GM18498 (cell line): ENCODE measurements around the gene PPP1R14B.

Source experiments
- ATAC-seq: cut with Tn5 transposase; IDR thresholded peaks from one replicate; pipeline ENCODE4 v1.9.1; 2021; ENCODE audit warnings: mild to moderate bottlenecking, moderate library complexity; ENCODE audit not compliant: unreplicated experiment

The PPP1R14B gene

DNA sequence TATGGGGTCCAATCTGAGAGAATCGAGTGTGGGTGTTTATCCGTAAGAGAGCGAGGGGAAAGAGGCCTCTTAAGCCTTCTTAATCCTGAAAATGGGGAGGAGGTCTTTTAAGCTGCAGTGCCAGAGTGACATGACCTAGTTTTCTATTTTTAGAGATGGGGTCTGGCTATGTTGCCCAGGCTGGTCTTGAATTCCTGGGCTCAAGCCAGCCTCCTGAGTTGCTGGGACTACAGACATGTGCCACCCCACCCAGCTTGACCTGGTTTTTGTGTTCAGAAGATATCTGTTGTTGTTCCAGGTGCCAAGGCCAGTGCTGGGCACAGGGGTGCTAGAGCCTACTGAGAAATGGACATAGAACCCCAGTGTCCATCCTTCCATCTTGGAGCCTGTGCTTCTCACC lies 36.3 kb upstream of the PPP1R14B start:
- ATAC-seq: no peak

GRCh38 chr11:64281957-64282770 lies 35.4 kb upstream of the PPP1R14B start:
- ATAC-seq: no peak

DNA sequence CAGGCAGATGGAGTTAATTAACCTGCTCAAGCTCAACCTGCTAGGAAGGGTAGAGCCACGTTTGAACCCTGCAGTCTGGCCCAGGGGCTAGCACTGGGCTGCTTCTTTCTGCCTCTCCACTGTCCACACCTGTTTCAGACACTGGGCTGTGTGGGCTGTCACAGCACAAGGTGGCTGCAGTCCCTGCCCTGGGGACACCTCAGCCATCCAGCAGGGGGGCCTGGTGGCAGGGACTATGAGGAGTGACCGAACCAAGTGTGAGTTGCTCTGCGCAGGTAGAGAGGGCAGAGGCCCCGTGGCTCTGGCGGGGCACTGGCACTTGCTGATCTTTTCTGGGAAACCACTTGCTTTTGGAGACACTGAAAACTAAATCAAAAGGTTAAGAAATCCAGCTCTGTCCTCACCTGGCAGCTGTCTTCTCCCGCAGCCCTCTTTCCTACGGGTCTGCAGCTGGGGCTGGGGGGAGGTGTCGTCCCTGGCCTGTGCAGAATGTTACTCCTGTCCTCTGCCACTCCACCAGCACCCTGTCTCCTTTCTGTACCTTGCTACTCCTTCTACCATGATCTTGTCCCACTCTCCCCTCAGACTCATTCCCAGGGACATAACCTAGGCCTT lies 31.9 kb upstream of the PPP1R14B start:
- ATAC-seq: no peak

GRCh38 chr11:64276653-64277431 lies 30.1 kb upstream of the PPP1R14B start:
- ATAC-seq: no peak

GRCh38 chr11:64275841-64276240 lies 29.1 kb upstream of the PPP1R14B start:
- no peak for ATAC-seq

DNA sequence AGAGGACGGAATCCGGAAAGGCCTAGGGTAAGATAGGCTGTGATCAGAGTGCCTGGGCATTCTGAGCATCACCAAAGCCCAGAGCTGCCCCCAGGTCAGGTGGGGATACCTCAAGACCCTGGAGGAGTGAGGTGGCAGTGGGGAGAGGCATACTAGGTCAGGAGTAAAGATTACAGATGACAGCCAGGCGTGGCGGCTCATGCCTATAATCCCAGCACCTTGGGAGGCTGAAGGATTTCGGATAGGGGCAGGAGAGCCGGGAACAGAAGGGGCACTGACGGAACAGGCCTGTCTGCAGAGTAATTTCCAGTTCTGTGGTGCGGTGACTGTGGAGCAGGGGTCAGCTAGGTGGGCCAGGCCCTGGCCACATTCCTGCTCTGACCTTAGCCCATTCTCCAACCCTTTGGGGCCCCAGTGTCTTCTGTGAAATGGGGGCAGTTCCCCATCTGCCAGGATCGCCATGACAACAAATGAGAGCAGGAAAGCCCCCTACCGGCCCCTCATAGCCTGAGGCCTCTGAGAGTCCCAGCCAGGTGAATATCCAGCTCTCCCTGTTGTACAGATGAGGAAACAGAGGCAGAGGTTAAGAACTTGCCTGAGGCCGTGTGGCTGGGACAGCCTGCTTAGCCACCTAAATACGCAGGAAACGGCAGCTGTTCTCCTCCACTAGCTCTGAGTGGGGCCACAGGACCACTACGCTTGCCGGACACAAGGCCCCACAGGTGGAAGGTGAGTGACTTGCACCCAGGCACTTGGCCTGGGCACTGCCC lies 28.5 kb upstream of the PPP1R14B start:
- no peak for ATAC-seq

GRCh38 chr11:64269540-64270220 lies 22.9 kb upstream of the PPP1R14B start:
- peak; percentile 66 for ATAC-seq

DNA sequence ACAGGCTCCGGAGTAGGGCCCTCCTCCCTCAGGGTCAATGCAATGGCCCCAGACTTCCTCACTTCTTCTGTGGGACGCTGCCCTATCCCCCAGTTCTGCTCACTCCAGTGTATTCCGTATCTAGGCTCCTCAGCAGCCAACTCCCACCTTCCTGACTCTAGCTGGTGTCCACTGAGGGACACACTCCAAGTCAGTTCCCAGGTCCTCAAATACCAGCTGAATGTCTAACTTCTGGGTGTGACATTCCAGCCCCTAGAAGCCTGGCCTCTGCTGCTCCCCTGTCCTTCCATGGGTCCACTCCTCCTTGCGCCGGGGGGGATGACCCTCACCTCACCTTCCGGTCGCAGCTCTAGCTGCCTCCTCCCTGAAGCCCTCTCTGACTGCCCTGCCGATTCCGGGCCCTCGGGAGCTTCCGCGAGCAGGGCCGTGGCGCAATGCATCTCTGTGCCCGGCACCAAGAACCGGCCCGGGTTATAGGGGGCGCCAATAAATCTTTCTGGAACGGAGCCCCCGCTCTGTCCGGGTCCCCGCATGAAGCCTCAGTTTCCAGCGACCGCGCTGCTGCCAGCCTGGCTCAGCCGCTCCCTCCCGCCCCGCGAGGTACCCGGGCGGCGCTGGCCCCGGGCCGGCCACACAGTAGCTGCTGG lies 22.3 kb upstream of the PPP1R14B start:
- ATAC-seq: peak; percentile 6

DNA sequence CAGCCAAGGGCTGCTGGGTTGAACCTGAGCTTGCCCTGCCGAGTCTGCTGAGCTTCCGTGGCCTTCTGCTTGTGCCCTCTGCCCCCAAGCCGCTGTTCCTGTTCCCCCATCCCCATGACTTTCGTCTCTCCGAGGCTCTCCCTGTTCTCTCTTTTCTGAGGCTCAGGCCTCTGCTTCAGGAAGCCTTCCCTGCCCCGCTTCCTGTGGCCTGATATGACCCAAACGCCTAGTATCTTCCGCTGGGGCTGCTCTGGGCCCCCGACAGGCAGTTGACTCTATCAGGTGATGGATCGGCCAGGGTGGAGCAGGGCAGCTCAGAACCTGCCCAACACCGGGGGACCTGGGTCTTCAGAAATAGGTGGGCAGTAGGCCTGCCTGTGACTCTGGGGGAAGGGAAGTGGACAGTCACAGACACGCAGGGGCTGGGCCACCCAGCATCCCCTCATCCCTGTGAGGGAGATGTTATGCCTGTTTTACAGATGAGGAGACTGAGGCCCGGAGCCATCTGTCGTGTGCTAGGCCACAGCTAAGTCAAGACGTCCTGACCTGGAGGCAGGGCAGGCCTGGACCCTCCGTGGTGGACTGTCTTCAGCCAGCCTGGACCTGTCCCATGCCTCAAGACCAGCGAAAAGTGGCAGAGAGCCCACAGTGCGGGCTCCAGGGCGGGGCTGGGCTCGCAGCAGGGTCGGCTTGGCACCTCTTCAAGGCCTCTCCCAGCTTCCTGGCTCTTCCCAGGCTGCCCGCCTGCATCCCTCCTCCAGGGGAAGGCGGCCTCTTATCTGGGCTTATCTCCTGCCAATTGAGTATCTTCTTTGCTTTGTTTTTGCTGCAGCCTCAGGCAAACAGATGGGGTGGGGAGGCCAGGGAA lies 21.5 kb upstream of the PPP1R14B start:
- ATAC-seq: no peak

DNA sequence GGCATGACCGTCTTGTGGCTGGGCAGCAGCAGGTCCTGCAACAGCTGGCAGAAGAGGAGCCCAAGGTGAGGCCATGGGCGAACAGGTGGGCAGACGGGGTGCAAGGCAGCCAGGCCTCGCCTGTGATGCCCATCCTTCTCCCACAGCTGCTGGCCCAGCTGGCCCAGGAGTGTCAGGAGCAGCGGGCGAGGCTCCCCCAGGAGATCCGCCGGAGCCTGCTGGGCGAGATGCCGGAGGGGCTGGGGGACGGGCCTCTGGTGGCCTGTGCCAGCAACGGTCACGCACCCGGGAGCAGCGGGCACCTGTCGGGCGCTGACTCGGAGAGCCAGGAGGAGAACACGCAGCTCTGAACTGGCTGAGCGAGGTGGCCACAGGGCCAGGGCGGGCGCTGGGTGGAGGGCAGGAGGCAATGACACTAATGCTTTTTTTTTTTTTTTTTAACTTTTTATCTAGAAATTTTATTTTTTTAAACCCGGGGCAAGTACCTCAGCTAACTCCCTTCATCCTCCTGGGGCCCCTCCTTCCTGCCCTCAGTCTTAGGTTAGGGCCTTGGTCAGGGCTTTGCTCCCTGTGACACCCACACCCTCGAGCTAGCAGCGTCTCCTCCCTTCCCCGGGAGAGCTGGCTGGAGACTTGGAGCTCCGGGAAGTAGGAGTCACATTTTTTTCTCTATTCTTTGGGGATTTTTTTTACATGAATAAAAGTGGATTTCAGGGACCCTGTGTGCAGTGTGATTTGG lies 20.6 kb upstream of the PPP1R14B start:
- no peak for ATAC-seq

- ATAC-seq: no peak
These were observed 19.6 kb upstream of the PPP1R14B start for GRCh38 chr11:64266339-64266738.

DNA sequence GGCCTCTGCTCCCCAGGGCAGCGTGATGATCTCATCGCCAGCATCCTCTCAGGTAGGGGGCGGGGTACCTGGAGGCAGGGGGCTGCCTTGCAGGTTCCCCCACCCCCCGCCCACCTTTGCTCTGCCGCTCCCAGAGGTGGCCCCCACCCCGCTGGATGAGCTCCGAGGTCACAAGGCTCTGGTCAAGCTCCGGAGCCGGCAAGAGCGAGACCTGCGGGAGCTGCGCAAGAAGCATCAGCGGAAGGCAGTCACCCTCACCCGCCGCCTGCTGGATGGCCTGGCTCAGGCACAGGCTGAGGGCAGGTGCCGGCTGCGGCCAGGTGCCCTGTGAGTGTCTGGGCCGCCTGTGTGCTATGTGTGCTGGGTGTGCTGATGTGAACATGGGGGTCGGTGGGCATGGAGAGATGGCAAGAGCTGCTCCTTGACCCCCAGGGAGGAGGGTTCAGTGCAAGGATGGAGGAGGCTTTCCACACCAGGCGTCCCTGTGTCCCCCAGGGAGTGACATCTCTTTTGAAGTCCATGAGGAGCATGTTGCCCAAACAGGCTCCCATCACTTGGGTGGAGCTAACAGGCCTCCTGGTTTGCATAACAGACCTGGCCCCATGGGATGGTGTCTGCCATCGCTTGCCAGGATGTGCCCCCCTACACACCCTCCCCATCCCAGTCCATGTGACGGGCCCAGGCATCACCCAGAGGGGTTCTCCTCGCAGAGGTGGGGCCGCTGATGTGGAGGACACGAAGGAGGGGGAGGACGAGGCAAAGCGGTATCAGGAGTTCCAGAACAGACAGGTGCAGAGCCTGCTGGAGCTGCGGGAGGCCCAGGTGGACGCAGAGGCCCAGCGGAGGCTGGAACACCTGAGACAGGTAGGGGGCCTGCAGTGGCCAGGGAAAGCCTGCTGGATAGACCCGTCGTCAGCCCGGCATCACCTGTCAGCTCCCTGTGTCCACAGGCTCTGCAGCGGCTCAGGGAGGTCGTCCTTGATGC lies 18.7 kb upstream of the PPP1R14B start:
- no peak for ATAC-seq

DNA sequence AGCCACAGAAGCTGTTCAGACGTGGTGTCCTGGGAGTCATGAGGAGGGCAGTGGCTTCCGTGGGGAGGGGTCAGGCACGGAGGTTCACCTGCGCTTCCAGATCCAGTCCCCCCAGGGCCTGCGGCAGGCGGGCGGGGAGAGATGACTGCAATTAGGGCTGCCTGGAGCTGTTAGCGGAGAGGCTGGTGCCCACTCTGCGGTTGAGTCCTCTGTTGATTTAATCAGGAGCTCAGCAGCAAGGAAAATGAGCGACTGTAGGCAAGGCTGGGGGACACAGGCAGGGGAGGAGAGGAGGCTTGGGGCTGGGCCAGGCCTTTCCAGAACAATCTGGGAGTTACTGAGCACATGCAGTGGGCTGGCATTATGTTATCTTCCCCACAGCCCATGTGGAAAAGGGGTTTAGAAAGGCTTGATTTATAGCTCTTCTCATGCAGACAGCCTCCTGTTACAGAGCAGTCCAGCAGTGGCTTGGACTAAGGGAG lies 17.7 kb upstream of the PPP1R14B start:
- ATAC-seq: no peak

GRCh38 chr11:64263947-64264317 lies 17.2 kb upstream of the PPP1R14B start:
- ATAC-seq: no peak

DNA sequence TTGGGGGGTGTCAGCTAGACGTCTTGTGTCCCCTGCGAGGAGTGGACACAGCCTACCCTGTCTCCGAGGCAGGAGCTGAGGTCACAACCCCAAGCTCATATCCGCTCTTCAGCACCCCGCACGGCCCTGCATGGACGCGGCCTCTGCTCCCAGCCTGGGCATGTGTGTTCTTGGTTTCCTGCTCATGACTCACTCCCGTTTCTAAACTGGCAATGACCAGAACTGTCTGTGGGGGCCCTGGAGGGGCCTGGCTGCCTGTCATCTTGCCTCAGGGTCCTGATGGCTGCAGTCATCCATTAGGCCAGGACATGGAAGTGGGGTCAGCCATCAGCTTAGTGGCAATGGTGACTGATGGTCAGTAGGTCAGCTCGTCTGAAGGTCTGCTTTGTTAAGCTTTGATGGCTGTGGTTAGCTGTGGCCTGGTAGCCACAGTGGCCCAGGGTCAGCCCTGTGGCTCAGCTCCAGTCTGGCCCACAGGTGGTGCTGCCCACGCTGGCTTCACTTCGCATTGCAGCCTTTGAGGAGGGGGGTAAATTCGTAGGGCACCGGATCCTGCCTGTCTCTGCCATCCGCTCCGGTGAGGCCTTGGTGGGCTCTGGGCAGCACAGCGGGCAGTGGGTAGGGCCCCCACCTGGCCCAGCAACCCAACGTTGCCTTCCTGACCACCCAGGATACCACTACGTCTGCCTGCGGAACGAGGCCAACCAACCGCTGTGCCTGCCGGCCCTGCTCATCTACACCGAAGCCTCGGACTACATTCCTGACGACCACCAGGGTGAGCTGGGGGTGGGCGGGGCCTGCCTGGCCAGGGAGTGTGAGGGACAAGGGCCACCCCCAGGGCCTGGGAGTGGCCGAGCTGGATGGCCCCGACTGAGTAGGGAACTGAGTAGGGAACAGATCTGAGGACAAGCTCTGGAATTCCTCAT lies 16.5 kb upstream of the PPP1R14B start:
- no peak for ATAC-seq
